GM23338 (cell line): Measurements from ENCODE around the gene TUFT1.

Experiments
- CREB1 ChIP-seq: fragments of 250-450 bp; sonication (Bioruptor Pico); IDR thresholded peaks from 2 replicates; pipeline ENCODE4 v1.5.0; 2020; ENCODE audit warnings: low read depth, mild to moderate bottlenecking, moderate library complexity
- CTCF ChIP-seq, 2 experiments: fragments of 200-600 bp in 1 of 2; sonication (generic) in 1 of 2; conservative IDR thresholded peaks; 2 replicates each; pipeline versions ENCODE4 v1.5.1 to v1.6.1; 2016 to 2017; ENCODE audit warnings: antibody characterized with exemption in 2 of 2, low read depth in 2 of 2, mild to moderate bottlenecking in 2 of 2, moderate library complexity in 1 of 2
- ETS1 ChIP-seq: IDR thresholded peaks from 2 replicates; pipeline ENCODE4 v1.6.1; 2016; ENCODE audit warnings: antibody characterized with exemption
- EZH2 ChIP-seq: fragments of 200-600 bp; sonication (generic); IDR thresholded peaks from one replicate; pipeline ENCODE4 v1.8.0; 2017; ENCODE audit warnings: antibody characterized with exemption, mild to moderate bottlenecking, low read depth; ENCODE audit not compliant: unreplicated experiment
- EZH2phosphoT487 ChIP-seq: fragments of 200-600 bp; sonication (generic); IDR thresholded peaks from one replicate; pipeline ENCODE4 v1.8.1; 2018; ENCODE audit warnings: antibody characterized with exemption; ENCODE audit not compliant: unreplicated experiment
- JUNB ChIP-seq: IDR thresholded peaks from one replicate; pipeline ENCODE4 v1.6.1; 2016; ENCODE audit warnings: antibody characterized with exemption; ENCODE audit not compliant: unreplicated experiment
- NANOG ChIP-seq: IDR thresholded peaks from 2 replicates; pipeline ENCODE4 v1.6.1; 2016; ENCODE audit warnings: antibody characterized with exemption, borderline replicate concordance
- POLR2AphosphoS5 ChIP-seq: IDR thresholded peaks from 2 replicates; pipeline ENCODE4 v1.6.1; 2016; ENCODE audit warnings: antibody characterized with exemption, low read depth
- REST ChIP-seq: IDR thresholded peaks from one replicate; pipeline ENCODE4 v1.6.1; 2018; ENCODE audit warnings: antibody characterized with exemption; ENCODE audit not compliant: unreplicated experiment
- STAT1 ChIP-seq: IDR thresholded peaks from one replicate; pipeline ENCODE4 v1.6.1; 2016; ENCODE audit warnings: antibody characterized with exemption; ENCODE audit not compliant: unreplicated experiment
- ZNF114 ChIP-seq: fragments of 250-450 bp; sonication (Bioruptor Pico); IDR thresholded peaks from 2 replicates; pipeline ENCODE4 v1.5.0; 2020; ENCODE audit warnings: mild to moderate bottlenecking, moderate library complexity

- TF ChIP-seq CREB1 (CRISPR knock-in tag): no peak
- TF ChIP-seq CTCF (conservative IDR thresholded peaks at IDR 0.05; ENCODE audit: low read depth in 2 of 2): no peak
- no peak for TF ChIP-seq EZH2
- no peak for TF ChIP-seq EZH2phosphoT487
- no peak for TF ChIP-seq POLR2AphosphoS5
- TF ChIP-seq REST: no peak
- no peak for TF ChIP-seq ZNF114 (CRISPR knock-in tag)
- TF ChIP-seq STAT1: no peak
- TF ChIP-seq ETS1: no peak
- TF ChIP-seq JUNB: no peak
- no peak for TF ChIP-seq NANOG
Measured at GRCh38 chr1:151547900-151548230, 7.8 kb downstream of the TUFT1 start.
